OCI-LY3 (cell line): ENCODE results near the gene RHBDF2.

ENCODE experiments used
- H2AFZ ChIP-seq: fragments of 200-600, 300-600 bp; shearing (Covaris generic); 2 replicates; pipeline ENCODE4 v1.6.0; 2014; ENCODE audit warnings: antibody characterized with exemption, low read depth, low read length
- H3K27ac ChIP-seq: fragments of 200-600, 300-600 bp; sonication (generic); 2 replicates; pipeline ENCODE4 v1.5.1; 2014; ENCODE audit warnings: mild to moderate bottlenecking, low read length, moderate library complexity, mixed read lengths
- H3K27me3 ChIP-seq: fragments of 200-600, 300-600 bp; sonication (generic); 2 replicates; pipeline ENCODE4 v1.6.1; 2014; ENCODE audit warnings: low read depth, low read length, mixed read lengths
- H3K36me3 ChIP-seq: fragments of 200-600, 300-600 bp; sonication (generic); replicated peaks from 2 replicates; pipeline ENCODE3; 2014; ENCODE audit warnings: low read depth, low read length, mixed read lengths
- H3K4me1 ChIP-seq: fragments of 300-600, 200-600 bp; sonication (generic); 2 replicates; pipeline ENCODE4 v1.6.1; 2014; ENCODE audit warnings: low read length, mixed read lengths
- H3K4me2 ChIP-seq: fragments of 200-600, 300-600 bp; sonication (generic); 2 replicates; pipeline ENCODE4 v1.6.1; 2014; ENCODE audit warnings: low read length, mixed read lengths
- H3K4me3 ChIP-seq: fragments of 300-600, 200-600 bp; sonication (generic); 2 replicates; pipeline ENCODE4 v1.5.1; 2014; ENCODE audit warnings: antibody characterized with exemption, mild to moderate bottlenecking, low read length, moderate library complexity
- H3K79me2 ChIP-seq: fragments of 300-600, 200-600 bp; shearing (Covaris generic); 2 replicates; pipeline ENCODE4 v1.6.1; 2014; ENCODE audit warnings: mild to moderate bottlenecking, low read length, mixed read lengths
- H3K9ac ChIP-seq: fragments of 300-600, 200-600 bp; shearing (Covaris generic); 2 replicates; pipeline ENCODE4 v1.6.0; 2014; ENCODE audit warnings: mild to moderate bottlenecking, low read length, moderate library complexity
- H3K9me3 ChIP-seq: fragments of 200-600, 300-600 bp; shearing (Covaris generic); 2 replicates; pipeline ENCODE4 v1.6.1; 2014; ENCODE audit warnings: low read length, mixed read lengths; ENCODE audit not compliant: insufficient read depth
- H4K20me1 ChIP-seq: fragments of 200-600, 300-600 bp; sonication (generic); 2 replicates; pipeline ENCODE4 v1.6.1; 2016; ENCODE audit warnings: low read length, mixed read lengths; ENCODE audit not compliant: insufficient read depth
- CTCF ChIP-seq: fragments of 200-600, 300-600 bp; sonication (generic); IDR thresholded peaks from 2 replicates; pipeline ENCODE4 v1.5.1; 2014; ENCODE audit warnings: antibody characterized with exemption, low read length, low read depth
- EZH2phosphoT487 ChIP-seq: fragments of 200-600 bp; shearing (Covaris generic); IDR thresholded peaks from 2 replicates; pipeline ENCODE4 v1.6.1; 2018; ENCODE audit warnings: antibody characterized with exemption, mixed run types, low read depth

RHBDF2 gene

GRCh38 chr17:76472726-76473125, 28.5 kb downstream of the RHBDF2 start:
- no peak for TF ChIP-seq CTCF
- TF ChIP-seq EZH2phosphoT487, result no peak
- H3K9me3 ChIP-seq, result no peaks in the 10 kb centered on the region
- H3K4me3 ChIP-seq, result no peak overlapping the region
- H2AFZ ChIP-seq, result no peak overlapping the region
- no peaks in the 10 kb centered on the region for H3K27me3 ChIP-seq
- no peak overlapping the region for H3K9ac ChIP-seq
- no peaks in the 10 kb centered on the region for H3K36me3 ChIP-seq
- no peaks in the 10 kb centered on the region for H4K20me1 ChIP-seq
- no peak overlapping the region for H3K27ac ChIP-seq
- no peak overlapping the region for H3K4me2 ChIP-seq
- H3K4me1 ChIP-seq, result peaks cover 3% of the 10 kb centered on the region; the same call in 1 of the 2 replicates
- no peaks in the 10 kb centered on the region for H3K79me2 ChIP-seq

GRCh38 chr17:76472258-76472645, 29.0 kb downstream of the RHBDF2 start:
- Histone ChIP-seq H4K20me1 (no peaks in the 10 kb centered on the region), H3K79me2 (no peaks in the 10 kb centered on the region), H3K9ac (no peak overlapping the region), H3K36me3 (no peaks in the 10 kb centered on the region), H3K4me1 (peaks cover 3% of the 10 kb centered on the region; the same call in 1 of the 2 replicates), H3K9me3 (no peaks in the 10 kb centered on the region), H3K27ac (no peak overlapping the region), H2AFZ (no peak overlapping the region), H3K4me2 (no peak overlapping the region), H3K27me3 (no peaks in the 10 kb centered on the region), H3K4me3 (no peak overlapping the region)
- TF ChIP-seq EZH2phosphoT487 (no peak), CTCF (no peak)

GRCh38 chr17:76471498-76472257, 29.5 kb downstream of the RHBDF2 start:
- TF ChIP-seq EZH2phosphoT487 (no peak), CTCF (no peak)
- H3K79me2 ChIP-seq, result no peaks in the 10 kb centered on the region
- H4K20me1 ChIP-seq, result no peaks in the 10 kb centered on the region
- H3K4me2 ChIP-seq, result no peak overlapping the region
- H3K9me3 ChIP-seq, result no peaks in the 10 kb centered on the region
- no peak overlapping the region for H3K27ac ChIP-seq
- no peaks in the 10 kb centered on the region for H3K36me3 ChIP-seq
- peaks cover 3% of the 10 kb centered on the region; the same call in 1 of the 2 replicates for H3K4me1 ChIP-seq
- no peak overlapping the region for H3K9ac ChIP-seq
- H3K4me3 ChIP-seq, result no peak overlapping the region
- H3K27me3 ChIP-seq, result no peaks in the 10 kb centered on the region
- no peak overlapping the region for H2AFZ ChIP-seq

GRCh38 chr17:76469991-76470739, 31.1 kb downstream of the RHBDF2 start:
- H3K4me2 ChIP-seq, result no peak overlapping the region
- no peaks in the 10 kb centered on the region for H3K27me3 ChIP-seq
- no peaks in the 10 kb centered on the region for H3K79me2 ChIP-seq
- TF ChIP-seq EZH2phosphoT487 (no peak), CTCF (no peak)
- no peaks in the 10 kb centered on the region for H3K9me3 ChIP-seq
- H3K4me3 ChIP-seq, result no peak overlapping the region
- no peak overlapping the region for H2AFZ ChIP-seq
- no peaks in the 10 kb centered on the region for H4K20me1 ChIP-seq
- H3K4me1 ChIP-seq, result peaks cover 11% of the 10 kb centered on the region
- no peaks in the 10 kb centered on the region for H3K36me3 ChIP-seq
- H3K9ac ChIP-seq, result no peak overlapping the region
- H3K27ac ChIP-seq, result no peak overlapping the region
